Effector CD8-positive, alpha-beta T cell (primary cell): ENCODE measurements around the gene VKORC1.
A peak's percentile ranks its signal among the peaks of the same experiment; 100 is the strongest.

Experiments
- DNase-seq: peaks from one replicate; lab custom pipeline; 2025; lab: John Stamatoyannopoulos, UW

VKORC1 gene

GRCh38 chr16:31130336-31130891, 35.8 kb upstream of the VKORC1 start:
- DNase-seq = no peak

- DNase-seq = no peak
These were observed 35.2 kb upstream of the VKORC1 start for GRCh38 chr16:31129568-31130335.

- no peak for DNase-seq
These were observed 34.3 kb upstream of the VKORC1 start for GRCh38 chr16:31128711-31129567.

- DNase-seq = no peak
These were observed 32.6 kb upstream of the VKORC1 start for GRCh38 chr16:31127182-31127581.

GRCh38 chr16:31125844-31126243, 31.2 kb upstream of the VKORC1 start:
- no peak for DNase-seq

GRCh38 chr16:31120129-31120528, 25.5 kb upstream of the VKORC1 start:
- no peak for DNase-seq

GRCh38 chr16:31118223-31119155, 23.9 kb upstream of the VKORC1 start:
- no peak for DNase-seq

- DNase-seq = peak; percentile 93
These were observed 23.0 kb upstream of the VKORC1 start, which contains the start of gene KAT8 for GRCh38 chr16:31117384-31118222. KAT8 (plus strand) TSS chr16:31117664; CDS start chr16:31117682, 18 bp downstream.

- no peak for DNase-seq
These were observed 19.9 kb upstream of the VKORC1 start for GRCh38 chr16:31114468-31114867.

GRCh38 chr16:31113121-31114120, 18.8 kb upstream of the VKORC1 start:
- DNase-seq = no peak

- DNase-seq = no peak
These were observed 18.1 kb upstream of the VKORC1 start for GRCh38 chr16:31112711-31113110.

GRCh38 chr16:31111881-31112466, 17.4 kb upstream of the VKORC1 start:
- no peak for DNase-seq

- DNase-seq = no peak
These were observed 15.8 kb upstream of the VKORC1 start for GRCh38 chr16:31110106-31111034.

- DNase-seq = no peak
These were observed 15.0 kb upstream of the VKORC1 start for GRCh38 chr16:31109622-31110021.

GRCh38 chr16:31108794-31109558, 14.4 kb upstream of the VKORC1 start:
- DNase-seq = no peak

- DNase-seq = peak; percentile 29
These were observed 13.6 kb upstream of the VKORC1 start, which contains the start of gene BCKDK for GRCh38 chr16:31108035-31108793. BCKDK (plus strand) TSS chr16:31108386; CDS start chr16:31109224, 838 bp downstream.
